Testis (tissue), 3 donors: ENCODE results near the gene ARFGAP3. TPM values are rescaled to one million over a fixed set of nuclear protein-coding genes. Genes with fewer than 3 reads are reported as not detected.

Experiments
- DNase-seq: peaks from one replicate; pipeline ENCODE4 v3.0.0-alpha.2; 2019
- H3K27ac ChIP-seq, 2 donors: fragments of 200-600 bp; sonication (generic); one replicate each; pipeline ENCODE4 v1.5.1; 2019
- H3K27me3 ChIP-seq: fragments of 200-600 bp; sonication (generic); one replicate; pipeline ENCODE4 v1.5.1; 2019
- H3K36me3 ChIP-seq: fragments of 200-600 bp; sonication (generic); one replicate; pipeline ENCODE4 v1.5.1; 2017; ENCODE audit warnings: low read depth; ENCODE audit errors: missing control alignments
- H3K4me1 ChIP-seq: fragments of 200-600 bp; sonication (generic); one replicate; pipeline ENCODE4 v1.5.1; 2019
- H3K4me3 ChIP-seq, 2 donors: fragments of 200-600 bp; sonication (generic); one replicate each; pipeline ENCODE4 v1.5.1; 2017 to 2019
- H3K9me3 ChIP-seq: fragments of 200-600 bp; sonication (generic); one replicate; pipeline ENCODE4 v1.5.1; 2017
- CTCF ChIP-seq, 3 experiments: fragments of 450-650 bp in 2 of 3; fragments of 200-600 bp in 1 of 3; sonication (generic) in 1 of 3; IDR thresholded peaks; one replicate each; pipeline ENCODE4 v1.5.1; 2016 to 2019; ENCODE audit warnings: antibody characterized with exemption in 3 of 3, mild to moderate bottlenecking in 2 of 3, moderate library complexity in 1 of 3
- POLR2A ChIP-seq: fragments of 450-650 bp; IDR thresholded peaks from one replicate; pipeline ENCODE4 v1.6.1; 2017; ENCODE audit warnings: antibody characterized with exemption, mild to moderate bottlenecking, moderate library complexity
- WGBS, 2 donors: methylation state at CpG; one replicate each; pipeline ENCODE4 v1.1.5; 2018; 5-methylcytosine and 5-hydroxymethylcytosine counted together
- intact Hi-C: fragments of 100-400 bp; cut with DNase I; formaldehyde crosslinking; loops from one replicate; pipeline ENCODE4 v1.15.1; 2023; ENCODE audit warnings: low total_unique reads
- polyA plus RNA-seq: library from polyadenylated mRNA; stranded (reverse); fragments of 350-450 nt; fragmentation: Illumina TruSeq; extraction: RNeasy Lipid Tissue Mini Kit (QIAGEN cat#74804); gene quantifications from one replicate; pipeline ENCODE4 v1.2.3, GENCODE V29; 2014; ENCODE audit warnings: low read depth, low replicate concordance; ENCODE audit not compliant: insufficient read depth
- total RNA-seq, 2 donors: library from RNA; depleted of rRNA; stranded (reverse); fragments of >200 nt; gene quantifications; one replicate each; pipeline ENCODE4 v1.2.3, GENCODE V29; 2016

Gene ARFGAP3
- total and polyA plus RNA-seq, 3 donors from 2014 or later, result 50.2 to 82.9 (median 54.1) TPM

- Histone ChIP-seq H3K4me3 (no peak overlapping the region), H3K36me3 (no peaks in the 10 kb centered on the region), H3K4me1 (no peaks in the 10 kb centered on the region), H3K27ac (no peak overlapping the region), H3K27me3 (no peaks in the 10 kb centered on the region), H3K9me3 (no peaks in the 10 kb centered on the region)
- TF ChIP-seq POLR2A (no peak), CTCF (IDR thresholded peaks at IDR 0.05) (peak in 1 of 3 experiments; percentile 27)
- peak; percentile 9 for DNase-seq
- intact Hi-C loops, result no loop called here
- WGBS, 2 donors, result 67 to 84% methylated on average over 9 of the region's 9 CpGs
These were observed 36.9 kb downstream of the ARFGAP3 start for GRCh38 chr22:42820045-42820763.

- DNase-seq, result peak; percentile 9
- H3K4me1 ChIP-seq, result no peaks in the 10 kb centered on the region
- TF ChIP-seq POLR2A, result no peak
- no peak for TF ChIP-seq CTCF (IDR thresholded peaks at IDR 0.05)
- WGBS, 2 donors, result 76 to 77% methylated on average over 9 of the region's 9 CpGs
- H3K27ac ChIP-seq, result no peak overlapping the region
- H3K9me3 ChIP-seq, result no peaks in the 10 kb centered on the region
- H3K36me3 ChIP-seq, result no peaks in the 10 kb centered on the region
- H3K4me3 ChIP-seq, result no peak overlapping the region
- intact Hi-C loops, result no loop called here
- no peaks in the 10 kb centered on the region for H3K27me3 ChIP-seq
These were observed 37.5 kb downstream of the ARFGAP3 start for GRCh38 chr22:42819412-42820044.

- intact Hi-C loops, result no loop called here
- no peak for TF ChIP-seq POLR2A
- no peak for TF ChIP-seq CTCF (IDR thresholded peaks at IDR 0.05)
- Histone ChIP-seq H3K4me3 (no peak overlapping the region), H3K36me3 (no peaks in the 10 kb centered on the region), H3K4me1 (no peaks in the 10 kb centered on the region), H3K27me3 (no peaks in the 10 kb centered on the region), H3K9me3 (no peaks in the 10 kb centered on the region), H3K27ac (no peak overlapping the region)
- WGBS, 2 donors, result 84 to 90% methylated on average over 3 of the region's 3 CpGs
- DNase-seq, result no peak
These were observed 39.5 kb downstream of the ARFGAP3 start for GRCh38 chr22:42817556-42817955.

GRCh38 chr22:42816336-42816735 is 40.7 kb downstream of the ARFGAP3 start:
- H3K36me3 ChIP-seq, result no peaks in the 10 kb centered on the region
- WGBS, 2 donors, result 93 to 96% methylated on average over 3 of the region's 3 CpGs
- DNase-seq, result no peak
- no peaks in the 10 kb centered on the region for H3K4me1 ChIP-seq
- no peaks in the 10 kb centered on the region for H3K9me3 ChIP-seq
- intact Hi-C loops, result no loop called here
- H3K27ac ChIP-seq, result no peak overlapping the region
- TF ChIP-seq CTCF (IDR thresholded peaks at IDR 0.05), result no peak
- TF ChIP-seq POLR2A, result no peak
- no peak overlapping the region for H3K4me3 ChIP-seq
- H3K27me3 ChIP-seq, result no peaks in the 10 kb centered on the region
